HL-60/S4 (cell line): ENCODE data around the gene MPIG6B.

Source experiments
- in situ Hi-C: fragments of 300-500 bp; cut with MboI; formaldehyde crosslinking; loops from 2 replicates; pipeline ENCODE4 v1.14.3; 2022; ENCODE audit warnings: low sequenced_read_pairs

MPIG6B gene

GRCh38 chr6:31736768-31737314 lies 13.7 kb downstream of the MPIG6B start:
- in situ Hi-C loops: no loop called here

GRCh38 chr6:31737315-31737990 lies 14.3 kb downstream of the MPIG6B start:
- in situ Hi-C loops: no loop called here

DNA sequence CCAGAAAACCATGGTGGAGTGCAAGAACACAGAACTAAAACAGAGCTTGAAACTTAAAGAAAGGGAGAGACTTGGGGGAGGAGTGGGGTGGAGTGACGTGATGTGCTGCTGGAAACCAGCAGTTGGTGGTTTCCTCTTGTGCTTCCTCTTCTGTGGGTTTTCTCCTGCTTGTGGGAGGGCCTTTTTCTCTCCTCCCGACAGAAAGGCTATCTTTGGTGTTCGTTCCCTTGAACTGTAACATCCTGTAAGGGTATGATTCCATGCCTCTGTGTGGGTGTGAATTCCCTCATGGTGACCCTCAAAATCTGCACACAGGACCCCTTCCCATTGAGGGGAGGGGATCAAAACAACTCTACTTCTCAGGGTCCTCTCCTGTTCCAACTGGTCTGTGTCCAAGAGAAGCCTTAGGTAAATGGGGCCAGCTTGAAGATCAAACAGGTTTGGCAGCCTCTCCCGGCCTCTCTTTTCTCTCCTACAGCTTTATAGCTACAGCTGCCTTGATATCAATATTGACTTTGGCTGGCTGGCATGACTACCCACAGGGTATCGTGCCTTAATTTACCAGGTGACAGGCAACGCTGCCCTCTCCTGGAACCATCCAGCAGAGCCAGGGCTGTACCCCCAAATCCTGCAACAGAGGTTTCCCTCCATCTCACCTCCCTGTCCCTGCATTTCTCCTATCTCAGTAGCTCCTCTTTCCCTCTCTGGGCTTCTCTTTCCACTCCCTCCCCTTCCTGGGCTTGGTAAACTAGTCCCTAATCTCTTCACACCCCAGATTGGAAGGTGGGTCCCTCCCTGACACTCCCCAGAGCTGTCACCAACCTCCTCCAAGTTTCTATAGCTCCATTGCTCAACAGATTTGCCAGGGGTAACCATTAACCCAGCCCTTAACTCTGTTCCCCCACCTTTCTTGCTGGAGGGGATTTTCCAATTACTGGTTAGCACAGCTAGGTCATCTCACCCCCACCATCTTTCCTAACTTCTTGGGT lies 15.1 kb downstream of the MPIG6B start:
- in situ Hi-C loops: no loop called here

- in situ Hi-C loops: no loop called here
Observed at GRCh38 chr6:31739639-31740396, 16.6 kb downstream of the MPIG6B start, which contains the start of gene MSH5. Gene MSH5, plus strand, starts transcription at chr6:31740005. Its CDS starts 462 bp downstream, at chr6:31740467.

- in situ Hi-C loops: no loop called here
Observed at GRCh38 chr6:31740397-31741223, 17.4 kb downstream of the MPIG6B start.

- in situ Hi-C loops: no loop called here
Observed at GRCh38 chr6:31741815-31742214, 18.6 kb downstream of the MPIG6B start.

DNA sequence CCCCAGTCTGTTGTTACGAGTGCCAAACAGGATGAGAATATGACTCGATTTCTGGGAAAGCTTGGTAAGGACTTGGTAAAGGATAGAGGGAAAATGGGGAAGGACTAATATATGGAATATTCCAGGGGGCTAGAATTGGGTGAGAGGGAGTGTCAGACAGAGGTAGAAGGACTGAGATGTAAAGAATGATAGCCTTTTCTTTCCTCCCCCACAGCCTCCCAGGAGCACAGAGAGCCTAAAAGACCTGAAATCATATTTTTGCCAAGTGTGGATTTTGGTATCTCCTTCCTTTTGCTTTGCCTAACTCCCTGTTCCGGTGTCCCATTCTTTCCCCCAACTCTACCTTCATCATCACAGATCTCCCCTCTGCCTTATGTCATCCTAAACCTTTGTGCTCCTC lies 19.7 kb downstream of the MPIG6B start:
- in situ Hi-C loops: no loop called here

DNA sequence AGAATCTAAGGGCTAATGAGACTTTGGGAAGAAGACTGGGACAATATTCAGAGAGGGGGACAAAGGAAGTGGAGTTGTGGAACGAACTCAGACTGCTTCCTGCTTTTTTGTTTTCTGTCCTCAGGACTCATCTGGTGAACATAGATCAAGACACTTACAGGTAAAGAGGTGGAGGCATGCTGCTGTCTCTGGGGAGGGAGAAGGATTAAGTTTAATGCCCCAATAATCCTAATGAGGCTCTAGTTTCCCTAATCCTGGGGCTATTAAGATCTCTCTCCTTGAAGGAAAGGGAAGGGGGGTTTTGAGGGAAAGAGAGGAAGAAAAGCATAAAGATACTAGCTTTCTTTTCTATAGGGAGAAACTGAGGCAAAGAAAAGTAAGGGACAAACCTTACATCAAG lies 21.2 kb downstream of the MPIG6B start:
- in situ Hi-C loops: no loop called here

DNA sequence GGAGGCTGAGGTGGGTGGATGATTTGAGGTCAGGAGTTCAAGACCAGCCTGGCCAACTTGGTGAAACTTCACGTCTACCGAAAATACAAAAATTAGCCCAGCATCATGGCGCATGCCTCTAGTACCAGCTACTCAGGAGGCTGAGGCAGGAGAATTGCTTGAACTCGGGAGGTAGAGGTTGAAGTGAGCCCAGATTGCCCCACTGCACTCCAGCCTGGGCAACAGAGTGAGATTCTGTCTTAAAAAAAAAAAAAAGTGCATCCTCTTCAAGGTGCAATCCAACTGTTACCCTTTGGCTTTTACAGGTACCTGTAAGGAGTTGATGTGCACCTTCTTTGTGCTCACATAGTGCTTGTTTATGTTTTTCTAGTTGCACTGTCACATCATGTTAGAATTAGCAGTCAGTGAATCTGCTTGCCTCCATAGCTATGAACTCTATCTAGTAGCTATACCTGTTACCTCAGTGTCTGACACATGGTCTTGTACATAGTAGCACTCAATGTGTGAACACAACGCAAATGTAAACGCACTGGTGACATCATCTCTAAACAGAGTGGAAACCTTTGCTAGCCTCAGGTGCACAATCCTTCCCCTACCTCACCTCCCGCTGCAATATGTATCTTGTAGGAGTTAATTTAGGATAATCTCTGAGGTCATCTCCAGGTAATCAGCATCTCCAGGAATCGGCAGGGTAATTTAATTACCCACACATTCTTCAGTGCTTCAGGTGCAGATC lies 26.3 kb downstream of the MPIG6B start:
- in situ Hi-C loops: no loop called here

DNA sequence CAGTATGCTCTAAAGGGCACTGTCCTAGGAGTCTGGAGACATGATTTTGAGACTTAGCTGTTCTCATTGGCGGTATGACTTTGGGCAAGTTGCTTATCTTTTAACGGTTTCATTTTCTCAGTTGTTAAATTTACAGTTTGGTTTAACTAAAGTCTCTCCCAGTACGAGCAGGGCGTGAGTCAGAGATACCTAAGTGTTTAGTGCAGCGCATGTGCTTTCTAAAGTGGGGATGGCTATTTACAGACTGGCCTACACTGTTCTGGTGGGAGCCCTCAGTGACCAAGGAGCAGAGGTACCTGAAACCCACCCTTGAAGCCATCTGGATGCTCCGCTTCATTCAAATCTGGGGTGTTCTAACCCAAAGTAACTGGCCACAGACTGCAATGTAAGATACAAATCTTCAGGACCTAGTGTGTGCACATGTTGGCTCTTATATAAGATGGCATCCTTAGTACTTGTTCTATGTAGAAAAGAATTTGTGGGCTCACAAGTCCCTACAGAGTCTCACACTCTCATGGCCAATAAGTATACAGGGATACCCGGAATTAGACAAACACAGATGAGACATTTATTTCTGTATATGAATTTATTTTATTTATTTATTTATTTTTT lies 27.3 kb downstream of the MPIG6B start:
- in situ Hi-C loops: no loop called here

DNA sequence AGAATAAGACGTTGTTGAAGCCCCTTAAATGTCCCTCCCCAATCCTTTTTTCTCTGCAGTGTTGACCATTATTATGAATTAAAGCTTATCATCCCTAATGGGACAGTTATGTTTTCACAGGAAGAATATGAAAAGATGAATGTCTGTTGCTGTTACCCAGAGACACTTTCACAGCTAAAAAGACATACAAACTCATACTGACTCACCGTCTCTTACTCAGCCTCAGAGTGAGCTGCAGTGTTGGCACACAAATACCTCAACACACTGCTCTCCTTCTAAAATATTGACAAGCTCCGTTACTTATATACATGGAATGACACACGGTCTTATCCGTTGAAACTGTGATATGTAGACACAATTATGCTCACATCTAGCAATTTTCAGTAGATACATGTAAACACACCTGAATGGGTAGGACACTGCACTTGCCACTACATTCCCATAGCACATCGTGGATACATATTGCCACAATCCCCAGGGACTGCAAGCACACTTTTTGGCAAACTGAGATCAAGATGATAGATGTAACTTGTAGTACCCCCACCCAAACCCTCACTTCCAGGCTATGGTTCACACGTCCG lies 29.7 kb downstream of the MPIG6B start:
- in situ Hi-C loops: no loop called here

DNA sequence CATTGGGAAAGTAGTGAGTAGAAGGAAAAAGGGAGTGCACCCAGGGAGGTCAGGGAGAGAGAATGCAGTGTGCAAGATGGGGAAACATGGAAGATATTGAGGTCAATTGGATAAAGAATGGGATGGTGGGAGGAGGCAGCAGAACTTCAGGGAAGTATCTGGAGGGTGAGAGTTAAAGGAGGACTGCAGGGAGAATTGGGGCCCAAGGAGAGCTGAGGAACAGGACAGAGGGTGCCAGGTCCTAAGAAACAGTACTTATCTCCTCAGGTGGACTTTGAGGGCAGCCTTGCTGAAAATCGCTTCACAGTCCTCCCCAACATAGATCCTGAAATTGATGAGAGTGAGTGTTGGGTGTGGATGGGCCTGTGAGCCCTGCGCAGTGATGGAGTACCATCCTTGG lies 35.1 kb downstream of the MPIG6B start:
- in situ Hi-C loops: no loop called here

- in situ Hi-C loops: no loop called here
Observed at GRCh38 chr6:31760790-31761189, 37.6 kb downstream of the MPIG6B start.

DNA sequence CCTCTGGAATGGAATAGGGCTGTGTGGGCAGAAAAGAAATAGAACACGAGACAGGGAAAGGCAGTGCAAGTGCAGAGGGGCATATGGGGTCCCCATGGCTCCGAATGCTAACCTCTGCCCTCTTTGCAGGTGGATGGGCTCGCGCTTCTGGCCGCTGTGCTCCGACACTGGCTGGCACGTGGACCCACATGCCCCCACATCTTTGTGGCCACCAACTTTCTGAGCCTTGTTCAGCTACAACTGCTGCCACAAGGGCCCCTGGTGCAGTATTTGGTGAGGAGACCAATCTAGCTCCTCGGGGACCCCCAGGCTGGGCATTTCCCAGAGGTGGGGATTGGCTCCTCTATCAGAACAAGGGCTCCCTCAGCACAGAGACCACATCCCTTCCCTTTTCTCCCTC lies 38.2 kb downstream of the MPIG6B start:
- in situ Hi-C loops: no loop called here

DNA sequence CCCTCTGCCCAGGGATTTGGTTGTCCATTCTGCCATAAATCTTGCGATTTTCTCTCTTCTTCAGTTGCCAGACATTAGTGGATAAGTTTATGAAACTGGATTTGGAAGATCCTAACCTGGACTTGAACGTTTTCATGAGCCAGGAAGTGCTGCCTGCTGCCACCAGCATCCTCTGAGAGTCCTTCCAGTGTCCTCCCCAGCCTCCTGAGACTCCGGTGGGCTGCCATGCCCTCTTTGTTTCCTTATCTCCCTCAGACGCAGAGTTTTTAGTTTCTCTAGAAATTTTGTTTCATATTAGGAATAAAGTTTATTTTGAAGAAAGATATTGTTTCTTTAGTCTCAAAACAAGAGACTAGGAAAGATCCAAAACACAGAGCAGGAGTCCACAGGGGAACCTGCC lies 39.2 kb downstream of the MPIG6B start, which contains the start of gene SAPCD1:
Gene SAPCD1 (plus strand): TSS at position 301 of the 400 bp plus-strand sequence. CDS start 399 bp downstream, outside the sequence.
- in situ Hi-C loops: no loop called here

GRCh38 chr6:31762878-31763618 lies 39.9 kb downstream of the MPIG6B start:
- in situ Hi-C loops: no loop called here

DNA sequence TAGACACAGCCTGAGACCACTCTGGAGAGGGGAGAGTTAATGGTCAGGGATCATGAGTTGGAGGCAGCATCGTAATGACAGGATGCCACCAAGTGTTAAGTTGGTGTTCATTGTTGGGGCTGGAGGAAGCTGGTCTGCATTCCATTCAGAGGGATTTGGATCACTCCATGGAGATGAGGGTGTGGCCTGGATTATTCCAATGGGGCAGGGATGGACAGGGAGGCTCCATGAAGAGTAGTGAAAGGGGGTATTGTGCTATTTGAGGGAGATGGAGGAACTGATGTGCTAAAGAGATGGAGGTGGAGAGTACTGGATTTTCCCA lies 40.4 kb downstream of the MPIG6B start:
- in situ Hi-C loops: no loop called here

DNA sequence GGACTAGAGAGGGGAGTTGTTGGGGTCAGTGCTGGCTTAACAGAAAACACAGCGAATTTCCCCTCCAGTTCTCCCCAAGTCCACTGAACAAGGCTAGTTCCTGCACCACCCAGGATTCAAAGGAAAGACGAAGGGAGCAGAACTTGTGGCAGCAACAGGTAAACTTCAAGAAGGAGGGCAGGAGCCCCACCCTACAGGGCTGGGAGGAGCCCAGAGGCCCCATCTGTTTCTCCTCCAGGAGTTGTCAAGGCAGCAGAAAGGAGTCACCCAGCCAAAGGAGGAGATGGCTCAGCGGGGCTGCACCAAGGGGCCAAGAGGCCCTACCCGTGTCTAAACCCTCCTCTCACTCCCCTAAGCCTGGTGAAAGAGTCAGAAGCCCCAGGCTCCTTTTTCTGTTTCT lies 41.0 kb downstream of the MPIG6B start:
- in situ Hi-C loops: no loop called here
